ENCODE measurements around the gene IPCEF1. TPM values are rescaled to one million over a fixed set of nuclear protein-coding genes. Genes with fewer than 3 reads are reported as not detected.
"Not testable (repeated sequence)": the region's sequence is repeated elsewhere in the genome, so short reads cannot be mapped to it uniquely, and the experiment has no call there.

IPCEF1 gene
- total RNA-seq, 4 donors from 2014 or later = 3.1 to 9.7 (median 3.4) TPM

DNA sequence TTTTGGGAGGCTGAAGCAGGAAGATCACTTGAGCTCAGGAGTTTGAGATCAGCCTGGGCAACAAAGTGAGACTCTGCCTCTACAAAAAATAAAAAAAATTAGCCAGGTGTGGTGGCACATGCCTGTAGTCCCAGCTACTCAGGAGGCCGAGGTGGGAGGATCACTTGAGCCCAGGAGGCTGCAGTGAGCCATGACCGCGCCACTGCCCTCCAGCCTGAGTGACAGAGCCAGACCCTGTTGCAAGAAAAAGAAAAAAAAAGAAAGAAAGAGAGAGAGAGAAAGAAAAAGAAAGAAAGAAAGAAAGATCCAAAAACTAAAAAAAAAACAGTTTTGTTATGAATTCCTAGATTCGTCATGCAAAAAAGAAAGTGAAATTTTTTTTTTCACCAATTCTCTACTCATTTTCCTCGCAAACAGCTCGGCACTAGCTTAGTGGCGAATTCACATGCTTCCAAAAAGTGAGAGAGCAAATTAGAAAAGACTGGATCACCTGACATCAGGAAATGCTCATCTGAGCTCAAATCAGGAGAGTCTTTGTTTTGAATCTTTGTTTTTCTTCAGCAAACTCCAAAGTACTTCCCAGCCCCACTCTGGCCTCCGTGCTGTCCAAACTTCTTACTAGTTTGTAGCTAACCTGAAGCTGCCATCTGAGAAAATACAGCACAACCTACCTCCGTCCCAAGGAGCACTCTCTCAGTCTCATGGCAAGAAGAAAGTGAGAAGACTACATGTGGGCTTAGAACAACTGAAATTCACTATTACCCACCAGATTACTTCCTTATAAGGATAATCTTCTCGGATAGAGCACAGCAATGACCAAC, 27.0 kb downstream of the IPCEF1 start:
- Histone ChIP-seq H3K4me3 (no peak overlapping the region), H3K27me3 (no peaks in the 10 kb centered on the region), H3K4me1 (no peaks in the 10 kb centered on the region), H3K9me3 (no peaks in the 10 kb centered on the region), H3K27ac (peak overlapping the region in 1 of 2 donors; percentile 45), H3K36me3 (no peaks in the 10 kb centered on the region)
- intact Hi-C loops (cut with DNase I; ENCODE audit: low total_unique reads) = no loop called here
- TF ChIP-seq POLR2A (IDR thresholded peaks at IDR 0.05) = no peak
- TF ChIP-seq, protein P1, sequence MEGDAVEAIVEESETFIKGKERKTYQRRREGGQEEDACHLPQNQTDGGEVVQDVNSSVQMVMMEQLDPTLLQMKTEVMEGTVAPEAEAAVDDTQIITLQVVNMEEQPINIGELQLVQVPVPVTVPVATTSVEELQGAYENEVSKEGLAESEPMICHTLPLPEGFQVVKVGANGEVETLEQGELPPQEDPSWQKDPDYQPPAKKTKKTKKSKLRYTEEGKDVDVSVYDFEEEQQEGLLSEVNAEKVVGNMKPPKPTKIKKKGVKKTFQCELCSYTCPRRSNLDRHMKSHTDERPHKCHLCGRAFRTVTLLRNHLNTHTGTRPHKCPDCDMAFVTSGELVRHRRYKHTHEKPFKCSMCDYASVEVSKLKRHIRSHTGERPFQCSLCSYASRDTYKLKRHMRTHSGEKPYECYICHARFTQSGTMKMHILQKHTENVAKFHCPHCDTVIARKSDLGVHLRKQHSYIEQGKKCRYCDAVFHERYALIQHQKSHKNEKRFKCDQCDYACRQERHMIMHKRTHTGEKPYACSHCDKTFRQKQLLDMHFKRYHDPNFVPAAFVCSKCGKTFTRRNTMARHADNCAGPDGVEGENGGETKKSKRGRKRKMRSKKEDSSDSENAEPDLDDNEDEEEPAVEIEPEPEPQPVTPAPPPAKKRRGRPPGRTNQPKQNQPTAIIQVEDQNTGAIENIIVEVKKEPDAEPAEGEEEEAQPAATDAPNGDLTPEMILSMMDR (IDR thresholded peaks at IDR 0.05) = no peak
- DNase-seq = no peak

- DNase-seq; H3K36me3 ChIP-seq; H3K4me1 ChIP-seq; H3K27me3 ChIP-seq; H3K9me3 ChIP-seq; H3K4me3 ChIP-seq; intact Hi-C loops (cut with DNase I; ENCODE audit: low total_unique reads); H3K27ac ChIP-seq: not testable (repeated sequence)
These were observed 29.3 kb downstream of the IPCEF1 start for GRCh38 chr6:154327313-154327712.

- Histone ChIP-seq H3K4me1 (no peaks in the 10 kb centered on the region), H3K27me3 (no peaks in the 10 kb centered on the region), H3K4me3 (no peak overlapping the region), H3K9me3 (no peaks in the 10 kb centered on the region), H3K27ac (no peak overlapping the region), H3K36me3 (no peaks in the 10 kb centered on the region)
- TF ChIP-seq, protein P1 (IDR thresholded peaks at IDR 0.05) = no peak
- no peak for TF ChIP-seq POLR2A (IDR thresholded peaks at IDR 0.05)
- DNase-seq = no peak
- intact Hi-C loops (cut with DNase I; ENCODE audit: low total_unique reads) = no loop called here
These were observed 31.5 kb downstream of the IPCEF1 start for GRCh38 chr6:154325142-154325541.

GRCh38 chr6:154320181-154320580, 36.4 kb downstream of the IPCEF1 start:
- intact Hi-C loops (cut with DNase I; ENCODE audit: low total_unique reads) = no loop called here
- peak overlapping the region; percentile 36 to 71 for H3K27ac ChIP-seq

GRCh38 chr6:154319231-154319858, 37.3 kb downstream of the IPCEF1 start:
- no peak for DNase-seq
- Histone ChIP-seq H3K27me3 (no peaks in the 10 kb centered on the region), H3K27ac (peak overlapping the region; percentile 36 to 71), H3K4me1 (no peaks in the 10 kb centered on the region), H3K4me3 (no peak overlapping the region), H3K9me3 (no peaks in the 10 kb centered on the region), H3K36me3 (no peaks in the 10 kb centered on the region)
- no peak for TF ChIP-seq POLR2A (IDR thresholded peaks at IDR 0.05)
- TF ChIP-seq, protein P1 (IDR thresholded peaks at IDR 0.05) = no peak
- intact Hi-C loops (cut with DNase I; ENCODE audit: low total_unique reads) = no loop called here

More at GRCh38 chr6:154320181-154320580, 36.4 kb downstream of the IPCEF1 start:
- H3K36me3 ChIP-seq = no peaks in the 10 kb centered on the region
- no peaks in the 10 kb centered on the region for H3K9me3 ChIP-seq
- DNase-seq = no peak
- H3K27me3 ChIP-seq = no peaks in the 10 kb centered on the region
- no peak overlapping the region for H3K4me3 ChIP-seq
- H3K4me1 ChIP-seq = no peaks in the 10 kb centered on the region
- TF ChIP-seq, protein P1 (IDR thresholded peaks at IDR 0.05) = no peak
- TF ChIP-seq POLR2A (IDR thresholded peaks at IDR 0.05) = no peak
